IPS-NIHi11 (cell line): ENCODE results near the gene PNPLA4.
A peak's percentile ranks its signal among the peaks of the same experiment; 100 is the strongest.

Experiments used
- DNase-seq: peaks from one replicate; pipeline ENCODE4 v3.0.0; 2012; ENCODE audit warnings: mixed read lengths, low spot score

PNPLA4 gene

DNA sequence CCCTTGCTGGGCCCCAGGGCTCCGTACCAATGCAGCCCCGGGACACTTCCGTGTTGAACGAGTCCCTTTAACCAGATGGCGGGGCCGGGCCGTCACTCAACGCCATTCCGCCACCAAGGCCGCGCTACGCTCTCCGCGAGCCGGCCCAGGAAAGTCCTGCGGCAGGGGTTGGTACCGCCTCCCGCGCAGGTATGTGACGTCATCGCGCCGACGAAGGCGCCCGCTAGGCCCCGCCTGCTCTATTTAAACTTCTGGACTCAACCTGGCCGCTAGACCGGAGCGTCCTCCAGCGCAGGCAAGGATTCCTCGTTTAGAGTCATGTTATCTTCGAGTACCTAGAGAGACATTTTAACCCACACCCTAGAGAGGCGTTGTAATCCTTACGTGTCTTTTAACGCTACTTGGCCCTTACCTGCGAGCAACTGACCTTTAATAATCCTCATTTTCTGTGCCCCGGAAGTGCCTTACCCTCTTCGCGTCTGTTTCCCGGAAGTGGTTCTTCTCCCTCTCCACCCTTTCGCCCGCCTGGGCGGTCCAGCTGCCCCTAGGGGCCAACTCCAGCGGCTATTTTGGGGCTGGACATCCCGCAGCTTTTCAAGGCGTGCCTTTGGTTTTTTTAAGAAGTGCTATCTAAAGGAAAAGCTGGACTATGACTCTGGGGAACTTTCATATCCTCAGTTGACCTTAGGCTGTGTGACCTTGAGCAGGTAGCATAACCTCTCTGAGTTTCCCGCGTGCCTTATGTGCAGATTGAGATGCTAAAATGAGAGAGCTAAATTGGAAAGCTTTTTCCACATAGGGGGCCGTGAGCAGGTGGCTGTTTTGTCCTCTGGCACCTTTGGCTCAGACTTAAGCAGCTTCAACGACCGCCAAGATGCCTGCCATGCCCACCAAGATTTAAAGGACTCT lies at the start of gene PNPLA4:
TSS of gene PNPLA4 (minus strand) at position 155 of the 909 bp plus-strand sequence. CDS start 1,294 bp downstream, outside the sequence.
- DNase-seq: peak; percentile 71

DNA sequence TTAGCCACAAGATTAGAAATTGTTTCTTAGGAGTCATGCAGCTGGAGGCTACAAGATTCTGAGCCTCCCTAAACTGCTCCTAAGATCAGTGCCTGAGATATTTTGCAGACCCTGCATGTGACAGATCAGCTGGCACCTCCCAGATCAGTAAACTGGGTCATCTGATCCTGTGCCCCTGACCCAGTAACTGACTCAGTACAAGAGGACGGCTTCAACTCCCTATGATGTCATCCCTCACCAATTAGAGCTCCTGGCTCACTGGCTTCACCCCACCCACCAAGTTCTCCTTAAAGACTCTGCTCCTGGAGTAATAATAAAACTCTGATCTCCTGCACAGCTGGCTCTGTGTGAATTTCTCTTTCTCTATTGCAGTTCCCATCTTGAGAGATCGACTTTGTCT lies 45.4 kb upstream of the PNPLA4 start:
- no peak for DNase-seq

DNA sequence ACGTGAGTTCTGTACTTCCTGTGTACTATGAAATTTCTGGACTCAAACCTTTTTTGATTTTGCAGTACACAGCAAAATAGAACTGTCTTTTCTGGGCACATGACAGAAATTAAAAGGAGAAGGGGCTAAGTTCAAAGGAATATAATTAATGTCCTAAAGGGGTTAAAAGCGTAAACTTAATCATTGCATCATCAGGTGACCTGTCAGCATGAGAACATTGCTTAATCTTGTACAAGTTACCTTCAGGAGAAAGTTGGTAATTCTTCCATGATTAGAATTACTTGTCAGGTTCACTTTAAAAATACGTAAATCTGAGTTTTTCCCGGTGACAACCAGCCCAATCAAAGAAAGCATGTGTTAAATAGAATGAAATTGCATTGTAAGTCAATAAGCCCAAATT lies 43.2 kb upstream of the PNPLA4 start:
- DNase-seq: no peak

- no peak for DNase-seq
Measured at GRCh38 chrX:7965436-7965835, 38.2 kb upstream of the PNPLA4 start.

DNA sequence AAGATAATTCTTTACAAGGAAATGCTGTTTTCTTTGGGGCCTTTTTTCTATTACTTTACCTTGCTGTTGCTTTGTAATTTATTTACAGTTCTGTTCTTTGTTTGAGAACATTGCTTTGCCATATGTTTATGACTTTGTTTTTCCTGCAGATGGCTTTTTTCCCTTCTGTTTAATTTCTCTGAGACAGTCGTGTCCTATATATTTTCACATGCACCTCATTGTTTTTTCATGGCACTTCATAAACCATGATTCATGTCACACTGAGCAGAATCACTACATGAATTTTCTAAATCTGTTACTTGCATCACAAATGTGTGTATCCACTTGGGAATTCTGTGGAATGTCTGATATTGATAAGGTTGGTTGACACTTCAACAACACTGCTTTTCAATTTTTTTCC lies 33.0 kb upstream of the PNPLA4 start:
- no peak for DNase-seq

DNA sequence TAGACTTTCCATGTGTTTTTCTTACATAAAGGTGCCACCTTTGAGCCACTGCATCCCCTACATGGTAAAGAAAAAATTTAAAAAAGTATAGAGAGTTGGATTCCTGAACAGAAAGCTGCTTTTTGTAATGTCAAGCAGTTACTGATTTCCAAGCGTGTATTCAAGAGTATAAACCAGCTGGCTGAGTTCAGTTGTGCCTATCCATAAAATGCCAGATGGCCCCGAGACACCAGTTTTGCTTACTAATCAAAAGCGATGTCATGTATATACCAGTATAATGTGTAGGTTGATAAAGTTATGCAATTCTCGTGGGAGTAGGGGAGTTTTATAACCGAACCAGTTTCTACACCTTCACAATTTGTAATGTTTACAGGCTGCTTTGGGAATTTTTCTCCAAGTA lies 26.2 kb upstream of the PNPLA4 start:
- DNase-seq: no peak

DNA sequence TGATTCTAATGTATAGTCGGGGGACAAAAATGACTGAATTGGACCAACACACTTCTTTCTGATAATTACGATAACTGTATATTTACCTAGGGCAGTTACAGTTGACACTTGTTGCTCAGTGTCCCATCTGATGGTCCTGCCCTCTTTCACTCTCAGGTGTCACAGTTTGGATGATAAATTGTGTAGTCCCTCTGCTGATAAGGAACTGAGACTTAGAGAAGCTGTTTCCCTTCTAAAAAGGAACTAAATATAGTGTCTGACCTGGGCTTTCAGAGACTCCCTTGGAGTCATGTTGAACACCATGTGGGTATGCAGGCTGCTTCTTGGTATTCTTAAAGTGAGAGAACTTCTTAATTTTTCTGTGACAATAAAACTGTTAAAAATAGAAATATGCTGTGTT lies 23.7 kb upstream of the PNPLA4 start:
- DNase-seq: no peak

- no peak for DNase-seq
Measured at GRCh38 chrX:7948483-7948882, 21.3 kb upstream of the PNPLA4 start.

DNA sequence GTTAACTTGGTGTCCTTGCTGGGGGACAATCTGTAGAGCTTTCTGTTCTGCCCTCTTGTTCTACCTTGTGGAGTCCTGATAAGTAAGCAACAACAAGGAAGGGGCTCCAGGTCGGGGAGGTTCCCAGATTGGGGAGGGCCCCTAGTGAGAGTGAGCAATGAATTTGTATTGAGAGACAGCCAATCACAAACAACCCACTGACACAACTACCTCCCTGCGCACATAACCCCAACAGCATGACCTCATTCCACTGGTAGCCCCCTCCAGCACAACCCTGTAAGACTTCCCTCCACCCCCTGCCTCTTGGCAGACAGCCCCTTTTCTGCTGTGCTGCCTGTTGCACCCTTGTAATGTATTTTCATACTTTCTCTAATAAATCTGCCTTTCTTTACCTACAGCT lies 19.7 kb upstream of the PNPLA4 start:
- no peak for DNase-seq

GRCh38 chrX:7943600-7944245 lies 16.5 kb upstream of the PNPLA4 start:
- no peak for DNase-seq

- no peak for DNase-seq
Measured at GRCh38 chrX:7941390-7942042, 14.3 kb upstream of the PNPLA4 start.

DNA sequence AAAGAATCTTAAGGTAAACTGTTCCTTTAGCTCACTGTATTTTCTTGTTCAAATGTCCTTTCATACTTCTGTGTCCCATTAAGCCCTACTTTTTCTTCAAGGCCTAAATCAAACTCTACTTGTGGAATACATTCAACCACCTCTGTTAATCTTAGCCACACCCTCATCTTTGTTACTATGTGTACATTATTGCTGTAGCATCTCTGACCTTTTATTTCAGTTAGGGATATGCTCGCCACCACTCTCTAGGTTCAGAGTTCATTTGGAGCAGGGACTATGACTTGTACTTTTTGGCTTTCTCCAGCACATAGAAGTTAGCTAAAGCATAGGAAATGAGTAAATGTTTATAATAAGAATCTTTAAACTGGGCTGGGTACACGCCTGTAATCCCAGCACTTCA lies 6.8 kb upstream of the PNPLA4 start:
- no peak for DNase-seq

DNA sequence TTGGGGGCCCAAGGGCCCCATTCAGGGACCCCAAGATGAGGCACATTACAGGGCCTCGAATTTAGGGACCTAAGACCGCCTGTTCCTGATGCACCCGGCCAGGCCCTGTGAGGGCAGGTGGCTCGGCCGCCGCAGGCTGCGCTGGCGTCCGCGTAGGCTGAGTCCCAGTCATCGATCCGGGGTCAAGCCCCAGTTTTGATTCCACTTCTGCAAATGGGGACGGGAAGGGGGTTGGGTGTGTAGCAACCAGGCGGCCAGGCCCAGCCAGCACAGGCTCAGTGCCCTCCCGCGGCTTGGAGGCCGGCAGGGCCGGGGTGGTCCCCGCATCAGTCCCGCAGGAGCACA lies 327 bp downstream of the PNPLA4 start:
- DNase-seq: no peak

DNA sequence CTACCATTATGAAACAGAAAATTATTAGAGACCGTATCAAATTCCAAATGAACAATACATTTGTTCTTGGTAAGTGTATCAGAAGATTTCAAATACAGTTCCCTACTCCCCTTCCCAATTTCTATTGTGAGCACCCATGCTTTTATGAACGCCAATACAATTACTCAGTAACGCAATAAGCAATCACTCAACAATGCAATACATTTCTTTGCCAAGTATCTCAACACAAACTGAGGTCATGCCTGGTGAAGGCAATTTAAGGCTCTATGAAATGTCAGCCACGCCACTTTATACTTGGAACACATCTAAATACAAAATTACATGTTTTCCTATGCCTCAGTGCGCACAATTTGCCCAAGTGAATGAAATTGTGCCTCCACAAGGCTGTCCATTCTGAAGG lies 712 bp downstream of the PNPLA4 start:
- no peak for DNase-seq

DNA sequence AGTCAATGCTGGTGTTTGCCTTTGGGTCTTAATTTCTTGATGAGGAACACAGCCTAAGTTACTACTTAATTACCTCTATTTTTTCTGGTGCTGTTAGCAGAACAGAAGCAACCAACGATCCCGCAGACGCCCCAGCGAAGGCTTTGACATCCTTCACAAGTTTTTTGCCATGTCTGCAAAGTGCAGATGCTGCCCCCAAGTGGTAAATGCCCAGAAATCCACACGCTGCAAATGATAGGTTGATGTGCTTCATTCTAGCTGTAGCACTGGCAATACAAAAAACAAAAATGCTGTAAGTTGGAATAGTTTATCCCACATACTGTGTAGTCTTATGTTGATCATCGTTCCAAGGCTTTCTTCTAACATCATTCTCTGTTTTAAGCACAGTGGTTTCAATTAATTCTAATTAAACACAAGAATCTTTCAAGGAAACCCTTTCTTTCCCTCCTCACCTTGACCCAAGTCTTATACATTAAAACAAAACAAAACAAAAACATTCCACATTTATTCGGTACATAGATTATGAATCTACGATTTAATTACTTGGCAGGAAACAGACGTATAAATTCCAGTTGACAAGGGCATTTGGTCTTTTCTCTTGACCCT lies 1.2 kb downstream of the PNPLA4 start:
- DNase-seq: peak; percentile 47

GRCh38 chrX:7921750-7922149 lies 5.5 kb downstream of the PNPLA4 start:
- DNase-seq: no peak

DNA sequence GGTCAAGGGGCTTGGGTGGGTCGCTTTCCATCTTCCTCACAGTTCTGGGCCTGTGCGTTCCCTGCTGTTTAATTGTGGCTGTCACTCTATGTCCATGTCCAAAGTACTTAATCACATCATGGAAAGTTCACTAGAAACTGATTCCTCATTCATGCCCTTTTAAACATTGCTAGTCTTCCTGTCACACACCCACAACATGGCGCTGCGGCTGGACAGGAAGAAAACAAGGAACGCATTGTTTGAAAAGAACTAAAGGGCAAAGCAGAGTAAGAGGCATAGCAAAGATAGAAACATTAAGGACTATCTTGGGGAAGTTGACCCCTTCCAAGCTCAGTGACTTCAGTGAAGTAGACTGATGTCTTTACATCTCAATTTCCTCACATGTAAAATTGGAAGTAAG lies 18.4 kb downstream of the PNPLA4 start:
- no peak for DNase-seq

DNA sequence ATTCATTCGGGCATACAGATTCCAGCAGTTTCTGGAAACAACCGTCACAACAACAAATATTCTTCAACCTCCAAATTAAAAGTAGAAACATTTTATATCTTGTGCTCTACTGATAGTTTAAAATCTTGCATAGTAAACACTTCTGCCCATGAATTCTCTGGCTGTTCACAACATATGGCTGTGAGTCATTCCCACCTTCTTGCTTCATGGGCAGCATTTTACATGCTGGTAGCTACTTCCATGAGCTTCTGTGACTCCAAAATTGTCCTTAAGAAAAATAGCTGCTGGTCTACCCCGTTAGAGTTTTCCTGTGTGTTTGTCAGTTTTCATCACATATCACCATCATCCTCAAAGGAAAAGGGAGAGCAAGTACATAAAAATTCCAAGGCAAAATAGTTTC lies 22.7 kb downstream of the PNPLA4 start:
- no peak for DNase-seq

DNA sequence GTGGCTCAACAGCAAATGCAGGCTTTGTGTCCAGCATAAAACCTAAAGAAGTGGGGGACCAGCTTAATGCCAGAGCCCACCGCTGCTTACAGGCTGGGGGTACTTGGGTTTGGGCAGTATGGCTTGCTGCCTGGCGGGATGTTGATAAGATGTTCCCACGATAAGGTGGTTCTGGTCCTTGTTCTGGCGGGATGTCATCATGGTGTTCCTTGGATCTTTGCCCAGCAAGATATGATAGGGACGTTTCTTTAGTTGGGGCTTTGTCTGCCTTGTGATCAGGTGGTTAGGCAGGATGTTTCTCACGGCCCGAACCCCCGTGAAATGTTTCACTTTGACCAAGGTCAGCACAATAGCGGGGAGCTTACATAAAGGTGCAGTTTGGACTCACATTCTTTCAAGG lies 35.3 kb downstream of the PNPLA4 start:
- no peak for DNase-seq

DNA sequence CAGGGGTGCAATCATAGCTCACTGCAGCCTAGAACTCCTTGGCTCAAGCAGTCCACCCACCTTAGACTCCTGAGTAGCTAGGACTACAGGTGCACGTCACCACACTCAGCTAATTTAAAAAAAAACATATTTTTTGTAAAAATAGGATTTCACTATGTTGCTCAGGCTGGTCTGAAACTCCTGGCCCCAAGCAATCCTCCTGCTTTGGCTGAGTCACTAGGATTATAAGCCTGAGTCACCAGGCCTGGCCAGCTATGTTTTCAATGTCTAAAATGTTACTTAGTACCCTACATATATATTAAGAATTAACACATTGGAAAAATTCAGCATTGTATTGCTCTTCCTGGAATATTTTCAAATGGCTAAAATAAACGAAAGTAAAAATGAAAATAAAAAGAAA lies 37.5 kb downstream of the PNPLA4 start:
- no peak for DNase-seq

DNA sequence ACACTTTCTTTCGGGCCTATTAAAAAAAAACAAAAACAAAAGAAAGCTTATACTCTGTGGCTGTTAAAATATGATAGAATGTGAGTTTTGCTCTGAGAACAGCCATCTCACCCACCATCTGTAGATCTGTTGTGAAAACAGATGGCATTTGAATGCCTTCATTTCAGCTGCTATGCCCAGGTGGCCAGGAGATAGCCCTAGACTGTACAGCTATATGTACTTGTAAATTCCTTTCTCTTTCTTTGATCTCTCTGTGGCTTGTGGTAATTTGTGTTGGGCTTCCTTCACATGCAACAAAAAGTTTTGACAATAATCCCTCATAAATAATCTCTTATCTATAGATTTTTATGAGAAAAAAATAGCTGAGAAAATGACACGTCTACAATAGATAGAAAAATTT lies 38.1 kb downstream of the PNPLA4 start:
- DNase-seq: no peak

DNA sequence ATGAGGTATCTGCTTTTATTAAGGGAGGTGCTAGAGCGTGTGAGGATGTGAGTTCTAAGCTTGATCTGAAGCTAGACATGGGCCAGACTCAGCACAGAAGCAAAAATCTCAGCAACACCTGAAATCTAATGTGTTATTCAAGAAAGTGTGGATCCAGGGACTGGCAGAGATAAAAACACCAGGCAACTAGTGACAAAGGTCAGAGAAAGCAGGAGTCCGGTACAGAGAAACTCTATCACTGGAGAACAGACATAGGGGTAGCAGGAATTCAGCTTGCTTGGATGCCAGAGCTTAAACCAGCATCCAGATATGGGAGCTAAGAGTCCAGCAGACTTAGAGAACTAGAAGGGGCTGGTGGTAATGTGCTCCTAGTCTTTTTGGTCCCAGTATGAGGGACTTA lies 50.3 kb downstream of the PNPLA4 start:
- no peak for DNase-seq

DNA sequence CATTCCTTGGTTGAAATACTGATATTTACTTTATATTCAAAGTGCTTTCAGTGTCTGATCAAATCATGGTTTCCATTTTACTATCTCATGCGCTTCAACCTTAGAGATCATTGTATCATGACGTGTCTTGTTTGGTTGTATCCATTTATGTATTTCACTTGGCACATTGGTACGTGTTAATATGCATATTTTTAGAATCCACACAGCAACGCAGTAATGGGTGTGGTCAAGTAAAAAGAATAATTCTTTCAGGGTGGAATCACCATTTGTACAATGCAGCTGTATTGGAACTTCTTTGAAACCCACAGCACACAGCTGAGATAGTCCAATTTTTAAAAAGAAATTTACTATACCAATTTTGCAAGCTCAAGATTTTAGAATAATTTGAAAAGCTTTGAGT lies 55.2 kb downstream of the PNPLA4 start:
- no peak for DNase-seq
